ENCODE measurements around the gene UCK1.
"Not testable (repeated sequence)": the region's sequence is repeated elsewhere in the genome, so short reads cannot be mapped to it uniquely, and the experiment has no call there.

UCK1 gene

GRCh38 chr9:131554087-131554842 lies 23.2 kb upstream of the UCK1 start:
- DNase-seq, result no peak

- no peak for DNase-seq
Observed at GRCh38 chr9:131552030-131552429, 21.0 kb upstream of the UCK1 start.

GRCh38 chr9:131550465-131550864 lies 19.4 kb upstream of the UCK1 start:
- DNase-seq, result not testable (repeated sequence)

GRCh38 chr9:131549186-131549585 lies 18.1 kb upstream of the UCK1 start:
- not testable (repeated sequence) for DNase-seq

GRCh38 chr9:131546336-131547084 lies 15.4 kb upstream of the UCK1 start:
- no peak for DNase-seq

- DNase-seq, result no peak
Observed at GRCh38 chr9:131545786-131546335, 14.8 kb upstream of the UCK1 start.

GRCh38 chr9:131545003-131545785 lies 14.1 kb upstream of the UCK1 start, which contains the start of gene PRRT1B:
Gene PRRT1B, plus strand, starts transcription at chr9:131545523. Its CDS starts 93 bp downstream, at chr9:131545616.
- peak; percentile 21 to 70 for DNase-seq

- no peak for DNase-seq
Observed at GRCh38 chr9:131543141-131543540, 12.1 kb upstream of the UCK1 start.

- DNase-seq, result no peak
Observed at GRCh38 chr9:131539223-131539923, 8.3 kb upstream of the UCK1 start.

- DNase-seq, result no peak
Observed at GRCh38 chr9:131537946-131538345, 6.9 kb upstream of the UCK1 start.

- no peak for DNase-seq
Observed at GRCh38 chr9:131534721-131535237, 3.7 kb upstream of the UCK1 start.

- DNase-seq, result peak; percentile 12 to 55
Observed at GRCh38 chr9:131530546-131530919, 530 bp downstream of the UCK1 start.

- DNase-seq, result no peak
Observed at GRCh38 chr9:131529597-131530545, 1.2 kb downstream of the UCK1 start.

- no peak for DNase-seq
Observed at GRCh38 chr9:131528886-131529505, 2.1 kb downstream of the UCK1 start.

- DNase-seq, result no peak
Observed at GRCh38 chr9:131528186-131528585, 2.9 kb downstream of the UCK1 start.

GRCh38 chr9:131525643-131526565 lies 5.2 kb downstream of the UCK1 start:
- no peak for DNase-seq

- no peak for DNase-seq
Observed at GRCh38 chr9:131524665-131525315, 6.3 kb downstream of the UCK1 start.

Measured in NCI-H2081 (cell line).